ENCODE results near the gene SLC25A28. TPM values are rescaled to one million over a fixed set of nuclear protein-coding genes. Genes with fewer than 3 reads are reported as not detected.

SLC25A28 gene
- total RNA-seq, 4 donors from 2014 or later, result 29.8 to 42.8 (median 31.5) TPM

DNA sequence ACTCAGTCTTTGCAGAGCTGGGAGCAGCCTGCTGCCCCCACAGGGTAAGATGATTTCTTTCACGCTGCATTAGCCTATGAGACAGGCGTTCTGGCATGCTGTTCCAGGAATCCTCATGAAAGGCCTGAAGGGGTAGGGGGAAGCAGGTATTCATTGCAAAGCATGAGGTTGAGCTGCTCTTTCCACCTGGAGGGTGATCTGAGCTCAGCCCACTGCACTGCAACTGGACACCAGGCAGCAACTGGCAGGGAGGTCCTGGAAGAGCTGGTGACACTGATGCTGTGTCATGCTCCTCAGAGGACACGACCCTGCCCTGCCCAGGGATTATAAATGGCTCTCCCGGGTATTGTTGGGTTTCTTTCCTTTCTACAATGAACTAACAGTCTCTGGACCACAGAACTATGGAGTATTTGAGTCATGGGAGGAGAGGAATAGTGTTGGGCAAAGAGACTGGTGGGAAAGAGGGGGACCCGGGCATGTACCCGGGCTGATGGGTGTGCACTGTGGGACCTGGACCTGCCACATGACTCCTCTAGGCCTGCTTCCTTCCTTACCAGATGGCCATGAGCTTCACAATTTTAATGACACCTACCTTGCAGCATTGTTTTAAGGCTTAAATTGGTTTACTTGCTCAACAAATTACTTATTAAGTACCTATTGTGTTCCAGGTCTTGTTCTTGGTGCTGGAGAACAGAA is 24.3 kb downstream of the SLC25A28 start:
- H3K4me3 ChIP-seq, result no peak overlapping the region
- H3K36me3 ChIP-seq, result no peaks in the 10 kb centered on the region
- TF ChIP-seq POLR2AphosphoS5 (IDR thresholded peaks at IDR 0.05) (no peak), POLR2A (IDR thresholded peaks at IDR 0.05; ENCODE audit: low read depth) (no peak), EP300 (IDR thresholded peaks at IDR 0.05) (no peak)
- TF ChIP-seq, protein P1, sequence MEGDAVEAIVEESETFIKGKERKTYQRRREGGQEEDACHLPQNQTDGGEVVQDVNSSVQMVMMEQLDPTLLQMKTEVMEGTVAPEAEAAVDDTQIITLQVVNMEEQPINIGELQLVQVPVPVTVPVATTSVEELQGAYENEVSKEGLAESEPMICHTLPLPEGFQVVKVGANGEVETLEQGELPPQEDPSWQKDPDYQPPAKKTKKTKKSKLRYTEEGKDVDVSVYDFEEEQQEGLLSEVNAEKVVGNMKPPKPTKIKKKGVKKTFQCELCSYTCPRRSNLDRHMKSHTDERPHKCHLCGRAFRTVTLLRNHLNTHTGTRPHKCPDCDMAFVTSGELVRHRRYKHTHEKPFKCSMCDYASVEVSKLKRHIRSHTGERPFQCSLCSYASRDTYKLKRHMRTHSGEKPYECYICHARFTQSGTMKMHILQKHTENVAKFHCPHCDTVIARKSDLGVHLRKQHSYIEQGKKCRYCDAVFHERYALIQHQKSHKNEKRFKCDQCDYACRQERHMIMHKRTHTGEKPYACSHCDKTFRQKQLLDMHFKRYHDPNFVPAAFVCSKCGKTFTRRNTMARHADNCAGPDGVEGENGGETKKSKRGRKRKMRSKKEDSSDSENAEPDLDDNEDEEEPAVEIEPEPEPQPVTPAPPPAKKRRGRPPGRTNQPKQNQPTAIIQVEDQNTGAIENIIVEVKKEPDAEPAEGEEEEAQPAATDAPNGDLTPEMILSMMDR (IDR thresholded peaks at IDR 0.05), result no peak
- H3K9me3 ChIP-seq, result no peaks in the 10 kb centered on the region
- WGBS, result 45% methylated on average over 5 of the region's 6 CpGs
- H3K27ac ChIP-seq (replicated peaks in 1 of 4), result no peak overlapping the region
- DNase-seq (ENCODE audit: extremely low spot score), result no peak
- H3K4me1 ChIP-seq, result no peaks in the 10 kb centered on the region
- H3K27me3 ChIP-seq, result peaks cover 0 to 19% (median 2%) of the 10 kb centered on the region in 4 donors
- intact Hi-C loops (cut with DNase I), result no loop called here

DNA sequence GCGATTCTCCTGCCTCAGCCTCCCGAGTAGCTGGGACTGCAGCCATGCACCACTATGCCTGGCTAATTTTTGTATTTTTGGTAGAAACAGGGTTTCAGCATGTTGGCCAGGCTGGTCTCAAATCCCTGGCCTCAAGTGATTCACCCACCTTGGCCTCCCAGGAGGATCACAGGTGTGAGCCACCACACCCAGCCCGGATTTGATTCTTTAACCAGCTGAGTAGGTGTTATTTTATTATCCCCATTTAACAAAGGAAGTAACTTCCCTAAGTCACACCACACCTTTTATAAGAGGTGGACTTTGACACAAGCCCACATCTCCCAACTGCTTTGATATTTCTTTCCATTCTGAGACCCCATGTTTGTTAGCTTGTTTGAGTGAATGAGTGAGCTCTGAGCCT is 25.0 kb downstream of the SLC25A28 start:
- intact Hi-C loops (cut with DNase I), result no loop called here
- H3K4me3 ChIP-seq, result no peak overlapping the region
- WGBS, result 62% methylated on average over 3 of the region's 3 CpGs

DNA sequence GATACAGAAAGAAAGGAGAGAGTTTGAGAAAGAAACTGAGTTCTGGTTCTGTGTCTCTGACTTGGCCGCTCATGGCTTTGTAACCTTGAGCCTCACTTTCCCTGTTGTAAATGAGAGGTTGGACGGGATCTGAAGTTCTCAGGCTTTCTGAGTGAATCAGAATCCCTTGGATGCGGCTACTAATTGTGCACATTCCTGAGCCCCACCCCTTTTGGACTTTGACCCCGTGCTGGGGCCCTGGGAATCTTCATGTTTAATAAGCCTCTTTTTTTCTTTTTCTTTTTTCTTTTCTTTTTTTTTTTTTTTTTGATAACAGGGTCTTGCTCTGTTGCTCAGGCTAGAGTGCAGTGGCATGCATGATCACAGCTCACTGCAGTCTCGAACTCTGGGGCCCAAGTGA is 26.9 kb downstream of the SLC25A28 start:
- TF ChIP-seq EP300 (IDR thresholded peaks at IDR 0.05) (no peak), POLR2AphosphoS5 (IDR thresholded peaks at IDR 0.05) (no peak), POLR2A (IDR thresholded peaks at IDR 0.05; ENCODE audit: low read depth) (no peak)
- TF ChIP-seq, protein P1 (IDR thresholded peaks at IDR 0.05), result no peak
- 71% methylated on average over 5 of the region's 5 CpGs for WGBS
- no peak overlapping the region for H3K4me3 ChIP-seq
- H3K4me1 ChIP-seq, result no peaks in the 10 kb centered on the region
- no peak for DNase-seq (ENCODE audit: extremely low spot score)
- no peak overlapping the region for H3K27ac ChIP-seq (replicated peaks in 1 of 4)
- H3K9me3 ChIP-seq, result no peaks in the 10 kb centered on the region
- no peaks in the 10 kb centered on the region for H3K36me3 ChIP-seq
- intact Hi-C loops (cut with DNase I), result no loop called here
- peaks cover 0 to 12% (median 0%) of the 10 kb centered on the region in 4 donors for H3K27me3 ChIP-seq

More for the DNA sequence above, 25.0 kb downstream of the SLC25A28 start:
- no peak for TF ChIP-seq POLR2AphosphoS5 (IDR thresholded peaks at IDR 0.05)
- TF ChIP-seq POLR2A (IDR thresholded peaks at IDR 0.05; ENCODE audit: low read depth), result no peak
- no peak for TF ChIP-seq EP300 (IDR thresholded peaks at IDR 0.05)
- TF ChIP-seq, protein P1 (IDR thresholded peaks at IDR 0.05), result no peak
- Histone ChIP-seq H3K27me3 (peaks cover 0 to 19% (median 2%) of the 10 kb centered on the region in 4 donors), H3K4me1 (no peaks in the 10 kb centered on the region), H3K9me3 (no peaks in the 10 kb centered on the region), H3K27ac (replicated peaks in 1 of 4) (no peak overlapping the region), H3K36me3 (no peaks in the 10 kb centered on the region)
- no peak for DNase-seq (ENCODE audit: extremely low spot score)

DNA sequence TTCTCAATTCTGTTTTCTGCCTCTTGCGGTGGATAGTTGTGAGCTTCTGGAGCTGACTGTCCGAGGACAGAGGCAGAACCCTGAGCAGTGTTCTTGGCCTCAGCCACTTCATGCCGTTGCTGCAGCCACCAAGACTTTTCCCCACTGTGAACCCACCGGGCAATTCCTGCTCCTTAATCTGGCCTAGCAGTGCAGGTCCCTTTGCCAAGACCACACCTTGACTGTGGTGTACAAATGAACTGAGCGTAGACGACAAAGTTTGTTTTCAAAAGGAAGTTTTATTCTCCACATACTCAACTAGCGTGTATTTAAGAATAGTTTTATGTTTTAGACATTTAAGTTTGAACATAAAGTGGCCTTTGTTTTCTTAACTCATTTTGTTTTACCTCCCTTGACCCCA is 29.4 kb downstream of the SLC25A28 start:
- no peak for DNase-seq (ENCODE audit: extremely low spot score)
- Histone ChIP-seq H3K27ac (replicated peaks in 1 of 4) (no peak overlapping the region), H3K4me3 (no peak overlapping the region), H3K27me3 (peaks cover 0 to 8% (median 0%) of the 10 kb centered on the region in 4 donors), H3K9me3 (no peaks in the 10 kb centered on the region), H3K36me3 (no peaks in the 10 kb centered on the region), H3K4me1 (no peaks in the 10 kb centered on the region)
- no peak for TF ChIP-seq EP300 (IDR thresholded peaks at IDR 0.05)
- no peak for TF ChIP-seq POLR2A (IDR thresholded peaks at IDR 0.05; ENCODE audit: low read depth)
- TF ChIP-seq, protein P1 (IDR thresholded peaks at IDR 0.05), result no peak
- no peak for TF ChIP-seq POLR2AphosphoS5 (IDR thresholded peaks at IDR 0.05)
- intact Hi-C loops (cut with DNase I), result no loop called here
- 87% methylated on average over 7 of the region's 7 CpGs for WGBS

Data from esophagus muscularis mucosa (tissue), 4 donors.